HCT116 (cell line): Measurements from ENCODE around the gene UBTD2. TPM values are rescaled to one million over a fixed set of nuclear protein-coding genes. Genes with fewer than 3 reads are reported as not detected.

Experiments used
- ATAC-seq: fragments of 200-7000 bp; cut with Tn5 transposase; 2 replicates; pipeline ENCODE4 v1.9.1; 2020; ENCODE audit warnings: mild to moderate bottlenecking, moderate library complexity
- BruUV-seq: library from RNA; stranded (reverse); fragments of 400-500 nt; replicated peaks from 2 replicates; lab custom pipeline; 2021; lab: Mats Ljungman, UMichigan
- CTCF ChIA-PET: fragments of 300-600 bp; sonication (Branson Sonifier 250); formaldehyde crosslinking; loops from one replicate; lab custom pipeline; 2021; ENCODE audit warnings: antibody characterized with exemption; lab: Charles Lee
- POLR2A ChIA-PET: fragments of 300-600, 350-600 bp; sonication (Branson Sonifier 250); formaldehyde crosslinking; loops from one replicate; lab custom pipeline; 2021; ENCODE audit warnings: antibody characterized with exemption; lab: Charles Lee
- RAD21 ChIA-PET, 2 experiments: fragments of 300-600 bp; sonication (Branson Sonifier 250); formaldehyde crosslinking; loops; one replicate each; lab custom pipeline; 2023; ENCODE audit warnings: low total read pairs in 2 of 2; ENCODE audit not compliant: uncharacterized antibody in 2 of 2, unreplicated experiment in 2 of 2, low non-redundant PET in 1 of 2; lab: Charles Lee
- DNase-seq: peaks from one replicate; pipeline ENCODE4 v3.0.0-alpha.2; 2010; ENCODE audit warnings: low read depth, low spot score
- H2AFZ ChIP-seq: fragments of 200-600 bp; shearing (Covaris generic), sonication (generic); 2 replicates; pipeline ENCODE4 v1.6.1; 2017; ENCODE audit warnings: low read depth, mixed run types, mixed read lengths, antibody characterized with exemption, low read length; ENCODE audit not compliant: poor library complexity, severe bottlenecking
- H3K27ac ChIP-seq: 2 replicates; pipeline ENCODE4 v1.5.1; 2012; ENCODE audit warnings: low read depth, low read length
- H3K27me3 ChIP-seq: fragments of 200-600 bp; sonication (generic); 2 replicates; pipeline ENCODE4 v1.6.1; 2016; ENCODE audit warnings: mixed run types, low read length, mixed read lengths; ENCODE audit not compliant: insufficient read depth
- H3K36me3 ChIP-seq, 2 experiments: fragments of 200-500 bp in 1 of 2; fragments of 200-600 bp in 1 of 2; sonication (Bioruptor generic) in 1 of 2; sonication (generic) in 1 of 2; 2 replicates each; pipeline versions ENCODE4 v1.5.1 to v1.6.1; 2014 to 2016; ENCODE audit warnings: low read length in 2 of 2, inconsistent platforms in 1 of 2, mixed read lengths in 1 of 2, mixed run types in 1 of 2; ENCODE audit not compliant: insufficient read depth in 2 of 2, control insufficient read depth in 1 of 2
- H3K4me1 ChIP-seq, 2 experiments: fragments of 200-600 bp in 1 of 2; sonication (generic) in 1 of 2; 2 replicates each; pipeline versions ENCODE4 v1.5.1 to v1.6.1; 2012 to 2017; ENCODE audit warnings: low read length in 2 of 2, inconsistent platforms in 1 of 2, mild to moderate bottlenecking in 1 of 2, mixed read lengths in 1 of 2, mixed run types in 1 of 2, moderate library complexity in 1 of 2; ENCODE audit not compliant: insufficient read depth in 2 of 2, control insufficient read depth in 1 of 2
- H3K4me2 ChIP-seq: fragments of 200-600 bp; sonication (generic); 2 replicates; pipeline ENCODE4 v1.6.1; 2017; ENCODE audit warnings: mixed run types, low read length, mixed read lengths
- H3K4me3 ChIP-seq, 2 experiments: fragments of 200-600 bp in 1 of 2; sonication (generic) in 1 of 2; replicated peaks in 1 of 2; 2 replicates each; pipeline ENCODE4 v1.5.1; 2011 to 2016; ENCODE audit warnings: low read length in 2 of 2, control low read depth in 1 of 2, low read depth in 1 of 2, mild to moderate bottlenecking in 1 of 2, mixed read lengths in 1 of 2, mixed run types in 1 of 2
- H3K79me2 ChIP-seq: fragments of 200-600 bp; sonication (generic); 2 replicates; pipeline ENCODE4 v1.6.1; 2017; ENCODE audit warnings: mild to moderate bottlenecking, mixed run types, low read length, moderate library complexity, mixed read lengths; ENCODE audit not compliant: insufficient read depth
- H3K9ac ChIP-seq: fragments of 200-600 bp; sonication (generic); 2 replicates; pipeline ENCODE4 v1.6.1; 2016; ENCODE audit warnings: low read length, mixed read lengths
- H3K9me2 ChIP-seq: fragments of 200-600 bp; sonication (generic), shearing (Covaris generic); 2 replicates; pipeline ENCODE4 v1.6.1; 2017; ENCODE audit warnings: mixed run types, mild to moderate bottlenecking, moderate library complexity; ENCODE audit not compliant: insufficient read depth
- H3K9me3 ChIP-seq, 2 experiments: fragments of 200-500 bp in 1 of 2; fragments of 200-600 bp in 1 of 2; sonication (Bioruptor generic) in 1 of 2; sonication (generic) in 1 of 2; 2 replicates each; pipeline ENCODE4 v1.6.1; 2014 to 2017; ENCODE audit warnings: low read length in 2 of 2, mixed read lengths in 2 of 2, inconsistent platforms in 1 of 2, low read depth in 1 of 2, mild to moderate bottlenecking in 1 of 2, mixed run types in 1 of 2, moderate library complexity in 1 of 2; ENCODE audit not compliant: control insufficient read depth in 1 of 2, insufficient read depth in 1 of 2
- H4K20me1 ChIP-seq: fragments of 200-600 bp; sonication (generic), shearing (Covaris generic); 2 replicates; pipeline ENCODE4 v1.6.1; 2017; ENCODE audit warnings: mixed run types, mild to moderate bottlenecking, moderate library complexity; ENCODE audit not compliant: insufficient read depth
- ATF3 ChIP-seq: IDR thresholded peaks from 2 replicates; pipeline ENCODE4 v1.6.1; 2012
- CBX3 ChIP-seq: IDR thresholded peaks from 2 replicates; pipeline ENCODE4 v1.6.1; 2012; ENCODE audit warnings: low read depth
- CEBPB ChIP-seq: IDR thresholded peaks from 2 replicates; pipeline ENCODE4 v1.6.1; 2012; ENCODE audit warnings: low read depth
- CTCF ChIP-seq, 3 experiments: fragments of 200-600 bp in 1 of 3; sonication (generic) in 1 of 3; IDR thresholded peaks in 2 of 3; conservative IDR thresholded peaks in 1 of 3; 2 replicates each; pipeline ENCODE4 v1.5.1; 2012 to 2017; ENCODE audit warnings: low read depth in 2 of 3, low read length in 2 of 3, antibody characterized with exemption in 1 of 3, borderline replicate concordance in 1 of 3, control low read depth in 1 of 3, mild to moderate bottlenecking in 1 of 3, mixed read lengths in 1 of 3, mixed run types in 1 of 3, moderate library complexity in 1 of 3; ENCODE audit not compliant: insufficient read depth in 1 of 3
- EGR1 ChIP-seq: IDR thresholded peaks from 2 replicates; pipeline ENCODE4 v1.6.1; 2012; ENCODE audit warnings: low read depth
- EZH2 ChIP-seq: fragments of 200-600 bp; sonication (generic); IDR thresholded peaks from 2 replicates; pipeline ENCODE4 v1.6.1; 2017; ENCODE audit warnings: antibody characterized with exemption, mixed run types
- FOSL1 ChIP-seq: IDR thresholded peaks from 2 replicates; pipeline ENCODE4 v1.6.1; 2012; ENCODE audit warnings: low read depth
- JUND ChIP-seq: IDR thresholded peaks from 2 replicates; pipeline ENCODE4 v1.6.1; 2012
- POLR2AphosphoS5 ChIP-seq: IDR thresholded peaks from 2 replicates; pipeline ENCODE4 v1.6.1; 2011; ENCODE audit warnings: mild to moderate bottlenecking, low read depth, low read length, moderate library complexity
- RAD21 ChIP-seq: IDR thresholded peaks from 2 replicates; pipeline ENCODE4 v1.6.1; 2012; ENCODE audit warnings: low read depth, mild to moderate bottlenecking
- REST ChIP-seq: IDR thresholded peaks from 2 replicates; pipeline ENCODE4 v1.6.1; 2012; ENCODE audit warnings: low read depth
- SRF ChIP-seq: IDR thresholded peaks from 2 replicates; pipeline ENCODE4 v1.6.1; 2012; ENCODE audit warnings: low read depth
- YY1 ChIP-seq: IDR thresholded peaks from 2 replicates; pipeline ENCODE4 v1.6.1; 2011; ENCODE audit warnings: low read length, low read depth, moderate library complexity, mild to moderate bottlenecking; ENCODE audit not compliant: insufficient replicate concordance; ENCODE audit errors: extremely low read depth
- ZFX ChIP-seq: fragments of 450-650 bp; IDR thresholded peaks from 2 replicates; pipeline ENCODE4 v1.6.1; 2017
- intact Hi-C: fragments of 100-400 bp; cut with micrococcal nuclease; formaldehyde crosslinking; loops from 2 replicates; pipeline ENCODE4 v1.10.0; 2022
- total RNA-seq: library from RNA; stranded (reverse); gene quantifications from one replicate; pipeline ENCODE4 v1.2.1, GENCODE V29; 2021; ENCODE audit not compliant: unreplicated experiment

Gene UBTD2
- total RNA-seq, 1 experiment from 2014 or later, result 15.9 TPM

DNA sequence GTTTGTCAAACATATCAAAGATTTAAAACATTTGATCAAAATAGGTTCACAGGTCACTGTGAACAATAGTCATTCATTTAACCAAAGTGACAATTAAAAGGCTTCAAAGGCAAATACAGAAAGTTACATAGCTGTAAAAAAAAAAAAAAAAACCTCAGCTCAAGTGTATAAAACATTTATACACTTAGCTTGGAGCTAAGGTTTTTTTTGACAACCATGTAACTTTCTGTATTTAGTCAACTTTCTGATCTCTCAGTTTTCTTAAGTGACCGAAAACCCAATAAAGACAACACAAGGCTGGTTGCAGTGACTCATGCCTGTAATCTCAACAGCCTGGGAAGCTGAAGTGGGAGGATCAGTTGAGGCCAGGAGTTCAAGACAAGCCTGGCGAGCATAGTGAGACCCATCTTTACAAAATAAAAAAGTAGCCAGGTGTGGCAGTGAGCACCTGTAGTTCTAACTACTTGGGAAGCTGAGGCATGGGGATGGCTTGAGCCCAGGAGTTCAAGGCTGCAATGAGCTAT is 16.4 kb upstream of the UBTD2 start (continued):
- TF ChIP-seq REST (no peak), CBX3 (peak; percentile 67; the same call in 1 of the 2 replicates), CTCF (IDR thresholded peaks at IDR 0.05 in 2 of 3, conservative IDR thresholded peaks at IDR 0.05 in 1 of 3; ENCODE audit: borderline replicate concordance in 1 of 3, insufficient read depth in 1 of 3, low read depth in 2 of 3, low read length in 2 of 3) (no peak)
- TF ChIP-seq, all 23 proteins: peak for 4

GRCh38 chr5:172294831-172295230 is 11.3 kb upstream of the UBTD2 start:
- H3K27ac ChIP-seq, result no peak overlapping the region
- RAD21 ChIA-PET, result no interaction called here
- no peak for DNase-seq
- no peaks in the 10 kb centered on the region for H3K79me2 ChIP-seq
- no TSS peak for BruUV-seq
- H4K20me1 ChIP-seq, result no peaks in the 10 kb centered on the region
- peaks cover 7 to 8% of the 10 kb centered on the region in 2 experiments; a peak in 3 of 4 replicates for H3K4me1 ChIP-seq
- POLR2A ChIA-PET, result no interaction called here
- H3K9me3 ChIP-seq, result no peaks in the 10 kb centered on the region
- no peak overlapping the region for H2AFZ ChIP-seq
- no peak overlapping the region for H3K4me2 ChIP-seq
- CTCF ChIA-PET, result interaction anchor here (1.7 kb wide), 1 partner anchor 10 kb away, joined by 8 read pairs; no protein-coding TSS in a partner anchor
- intact Hi-C loops, result loop anchor here (10.0 kb wide), 1 partner anchor 290 kb away; the partner anchor contains the start of gene FBXW11
- no peaks in the 10 kb centered on the region for H3K27me3 ChIP-seq
- ATAC-seq, result no peak
- H3K4me3 ChIP-seq, result no peak overlapping the region
- H3K9me2 ChIP-seq, result no peaks in the 10 kb centered on the region
- no peak for TF ChIP-seq YY1
- TF ChIP-seq ZFX, result no peak
- no peak for TF ChIP-seq CEBPB
- no peak for TF ChIP-seq CBX3
- no peak for TF ChIP-seq JUND
- TF ChIP-seq POLR2AphosphoS5, result no peak
- TF ChIP-seq RAD21, result no peak
- no peak for TF ChIP-seq FOSL1
- no peak for TF ChIP-seq SRF
- no peak for TF ChIP-seq EZH2
- no peak for TF ChIP-seq EGR1
- TF ChIP-seq ATF3, result no peak
- no peak overlapping the region for H3K9ac ChIP-seq
- no peaks in the 10 kb centered on the region for H3K36me3 ChIP-seq
